Dendritic cell treated with granulocyte-macrophage colony-stimulating factor and Interleukin-4, amounts not matched to agents 40 ng/mL and 50 ng/mL, for 4 days (primary cell): ENCODE results near the gene HAUS8.
A peak's percentile ranks its signal among the peaks of the same experiment; 100 is the strongest.

Source experiments
- H3K27ac Mint-ChIP-seq: one replicate; pipeline ENCODE4 v1.8.0; 2022; ENCODE audit warnings: mild to moderate bottlenecking, mixed read lengths
- H3K27me3 Mint-ChIP-seq: one replicate; pipeline ENCODE4 v1.8.0; 2022; ENCODE audit warnings: mild to moderate bottlenecking, mixed read lengths
- H3K36me3 Mint-ChIP-seq: one replicate; pipeline ENCODE4 v1.8.0; 2022; ENCODE audit warnings: low read depth, mixed read lengths
- H3K4me1 Mint-ChIP-seq: one replicate; pipeline ENCODE4 v1.8.0; 2022; ENCODE audit warnings: low read depth, mixed read lengths
- H3K4me3 Mint-ChIP-seq: one replicate; pipeline ENCODE4 v1.8.0; 2022; ENCODE audit warnings: mild to moderate bottlenecking, moderate library complexity, mixed read lengths
- H3K9me3 Mint-ChIP-seq: one replicate; pipeline ENCODE4 v1.8.0; 2022; ENCODE audit warnings: mixed read lengths
- intact Hi-C: fragments of 100-400 bp; cut with micrococcal nuclease; formaldehyde crosslinking; loops from one replicate; pipeline ENCODE4 v1.15.0; 2022

HAUS8 gene

DNA sequence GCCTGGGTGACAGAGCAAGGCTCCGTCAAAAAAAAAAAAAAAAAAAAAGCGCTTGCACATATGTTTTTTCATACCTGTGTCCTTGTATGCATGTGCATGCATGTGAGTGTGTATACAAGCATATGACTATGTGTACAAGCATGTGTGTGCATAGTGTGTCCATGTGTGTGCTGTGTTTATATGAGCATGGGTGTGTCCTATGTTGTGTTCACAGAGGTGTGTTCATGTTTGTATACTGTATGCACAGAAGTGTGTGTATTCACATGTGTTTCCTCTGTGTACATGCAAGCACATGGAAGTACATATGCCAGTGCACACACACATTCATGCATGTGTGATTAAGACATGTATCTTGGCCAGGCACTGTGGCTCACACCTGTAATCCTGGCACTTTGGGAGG is 17.4 kb upstream of the HAUS8 start:
- Mint-ChIP-seq H3K9me3 (no peaks in the 10 kb centered on the region), H3K27ac (no peak overlapping the region), H3K4me3 (no peak overlapping the region), H3K27me3 (no peaks in the 10 kb centered on the region), H3K4me1 (peaks cover 90% of the 10 kb centered on the region), H3K36me3 (peaks cover 67% of the 10 kb centered on the region)
- intact Hi-C loops, result no loop called here

DNA sequence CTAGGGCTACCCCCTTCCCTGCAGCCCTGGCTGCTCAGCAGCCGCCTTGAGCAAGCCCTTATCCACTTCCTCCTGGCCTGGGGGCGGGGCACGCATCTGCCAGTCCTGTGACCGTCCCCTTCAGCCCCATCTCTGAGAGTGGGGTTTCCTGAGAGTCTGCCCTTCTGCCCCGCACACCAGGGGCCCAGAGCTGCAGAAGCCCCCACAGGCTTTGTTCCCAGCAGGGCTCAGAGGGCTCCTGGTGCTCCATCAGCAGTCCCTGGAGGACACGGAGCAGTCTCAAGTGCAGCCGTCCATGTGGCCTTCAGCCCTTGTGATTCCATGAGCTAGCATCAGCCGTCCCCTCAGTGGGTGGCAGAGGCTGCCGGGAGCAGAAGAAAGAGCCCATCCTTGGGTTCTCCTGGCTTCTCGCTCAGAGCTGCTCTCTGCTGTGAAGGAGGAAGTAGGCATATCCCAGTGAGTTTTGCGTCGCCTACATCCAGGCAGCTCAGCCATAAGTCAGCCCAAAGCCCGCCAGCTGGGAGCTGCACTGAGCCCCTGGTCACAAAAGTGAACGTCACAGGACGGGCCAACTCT is 16.6 kb upstream of the HAUS8 start:
- intact Hi-C loops, result loop anchor here (2.0 kb wide), 1 partner anchor 17 kb away; the partner anchor contains the start of genes HAUS8 and MYO9B
- Mint-ChIP-seq H3K9me3 (no peaks in the 10 kb centered on the region), H3K27me3 (no peaks in the 10 kb centered on the region), H3K36me3 (peaks cover 73% of the 10 kb centered on the region), H3K27ac (peak overlapping the region; percentile 90), H3K4me1 (peaks cover 92% of the 10 kb centered on the region), H3K4me3 (peak overlapping the region; percentile 64)

DNA sequence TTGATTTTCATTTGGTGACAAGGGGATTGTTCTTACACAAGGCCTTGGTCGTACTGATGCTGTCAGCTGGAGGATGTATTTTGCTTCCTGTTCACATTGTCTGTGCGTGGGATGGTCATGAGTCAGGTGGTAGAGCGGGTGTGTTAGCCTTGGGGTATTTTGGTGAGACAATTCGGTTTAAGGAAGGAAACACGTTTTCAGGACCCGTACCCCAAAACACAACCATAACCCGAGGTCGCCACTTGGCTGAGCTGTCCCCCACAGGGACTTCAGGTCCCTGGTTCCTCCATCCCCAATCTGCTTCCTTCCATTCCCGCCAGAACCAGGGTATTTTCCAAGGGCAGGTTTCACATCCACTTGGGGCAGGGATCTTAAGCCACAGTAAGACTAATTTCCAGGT is 15.3 kb upstream of the HAUS8 start:
- H3K9me3 Mint-ChIP-seq, result no peaks in the 10 kb centered on the region
- H3K27ac Mint-ChIP-seq, result peak overlapping the region; percentile 90
- H3K27me3 Mint-ChIP-seq, result no peaks in the 10 kb centered on the region
- H3K4me1 Mint-ChIP-seq, result peaks cover 90% of the 10 kb centered on the region
- H3K4me3 Mint-ChIP-seq, result no peak overlapping the region
- peaks cover 76% of the 10 kb centered on the region for H3K36me3 Mint-ChIP-seq
- intact Hi-C loops, result loop anchor here (2.0 kb wide), 1 partner anchor 16 kb away; the partner anchor contains the start of genes HAUS8 and MYO9B

DNA sequence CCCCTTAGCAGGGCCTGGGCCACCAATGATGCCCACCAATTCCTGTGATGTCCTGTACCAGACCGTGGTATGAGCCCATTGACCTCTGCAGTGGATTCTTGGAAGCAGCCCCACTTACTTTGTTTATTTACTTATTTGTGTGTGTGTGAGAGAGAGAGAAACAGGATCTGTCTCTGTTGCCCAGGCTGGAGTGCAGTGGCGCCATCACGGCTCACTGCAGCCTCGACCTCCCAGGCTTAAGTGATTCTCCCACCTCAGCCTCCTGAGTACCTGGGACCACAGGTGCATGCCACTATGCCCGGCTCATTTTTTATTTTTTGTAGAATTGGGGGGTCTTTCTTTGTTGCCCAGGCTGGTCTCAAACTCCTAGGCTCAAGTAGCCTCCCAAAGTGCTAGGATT is 13.3 kb upstream of the HAUS8 start:
- intact Hi-C loops, result no loop called here
- H3K4me1 Mint-ChIP-seq, result peaks cover 87% of the 10 kb centered on the region
- H3K27ac Mint-ChIP-seq, result peak overlapping the region; percentile 90
- H3K27me3 Mint-ChIP-seq, result no peaks in the 10 kb centered on the region
- H3K4me3 Mint-ChIP-seq, result no peak overlapping the region
- no peaks in the 10 kb centered on the region for H3K9me3 Mint-ChIP-seq
- H3K36me3 Mint-ChIP-seq, result peaks cover 78% of the 10 kb centered on the region

DNA sequence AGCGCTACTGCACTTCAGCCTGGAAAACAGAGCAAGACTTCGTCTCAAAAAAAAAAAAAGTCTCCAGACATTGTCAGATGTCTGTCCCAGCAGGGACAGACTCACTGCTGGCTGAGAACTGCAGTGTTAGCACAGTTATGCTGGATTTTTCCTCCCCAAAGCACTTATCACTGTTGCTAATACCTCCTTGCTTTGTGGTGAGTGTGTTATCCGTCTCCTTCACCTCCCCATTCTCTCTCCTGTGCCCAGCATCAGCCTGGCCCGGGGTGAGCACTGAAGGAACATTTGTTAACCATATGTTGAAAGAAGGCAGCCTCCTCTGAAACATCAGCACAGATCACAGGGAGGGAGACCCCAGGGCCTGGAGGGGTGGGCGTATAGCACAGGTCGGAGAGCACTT is 11.6 kb upstream of the HAUS8 start:
- peaks cover 89% of the 10 kb centered on the region for H3K36me3 Mint-ChIP-seq
- H3K4me1 Mint-ChIP-seq, result peaks cover 93% of the 10 kb centered on the region
- H3K27me3 Mint-ChIP-seq, result no peaks in the 10 kb centered on the region
- H3K27ac Mint-ChIP-seq, result no peak overlapping the region
- no peak overlapping the region for H3K4me3 Mint-ChIP-seq
- intact Hi-C loops, result no loop called here
- no peaks in the 10 kb centered on the region for H3K9me3 Mint-ChIP-seq

DNA sequence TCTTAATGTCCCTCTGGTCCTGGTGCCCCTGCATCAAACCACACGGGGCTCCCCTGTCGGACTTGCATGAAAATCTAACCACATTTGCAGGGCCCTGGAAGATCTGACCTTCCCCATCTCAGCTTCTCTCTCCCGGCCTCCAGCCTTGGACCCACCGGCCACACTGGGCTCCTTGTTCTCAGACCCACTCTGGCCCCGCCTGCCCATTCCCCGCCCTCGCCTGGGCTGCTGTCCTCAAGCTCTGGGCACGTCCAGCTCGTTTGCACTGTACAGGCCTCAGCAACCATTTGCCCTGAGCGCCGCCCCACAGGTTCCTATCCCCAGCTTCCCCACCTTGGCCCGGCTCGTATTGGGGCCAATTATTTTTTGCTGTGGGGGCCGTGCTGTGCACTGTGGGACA is 10.9 kb upstream of the HAUS8 start:
- H3K36me3 Mint-ChIP-seq, result peaks cover 96% of the 10 kb centered on the region
- no peak overlapping the region for H3K4me3 Mint-ChIP-seq
- peak overlapping the region; percentile 32 for H3K27ac Mint-ChIP-seq
- intact Hi-C loops, result no loop called here
- H3K27me3 Mint-ChIP-seq, result no peaks in the 10 kb centered on the region
- H3K9me3 Mint-ChIP-seq, result no peaks in the 10 kb centered on the region
- peaks cover 94% of the 10 kb centered on the region for H3K4me1 Mint-ChIP-seq

DNA sequence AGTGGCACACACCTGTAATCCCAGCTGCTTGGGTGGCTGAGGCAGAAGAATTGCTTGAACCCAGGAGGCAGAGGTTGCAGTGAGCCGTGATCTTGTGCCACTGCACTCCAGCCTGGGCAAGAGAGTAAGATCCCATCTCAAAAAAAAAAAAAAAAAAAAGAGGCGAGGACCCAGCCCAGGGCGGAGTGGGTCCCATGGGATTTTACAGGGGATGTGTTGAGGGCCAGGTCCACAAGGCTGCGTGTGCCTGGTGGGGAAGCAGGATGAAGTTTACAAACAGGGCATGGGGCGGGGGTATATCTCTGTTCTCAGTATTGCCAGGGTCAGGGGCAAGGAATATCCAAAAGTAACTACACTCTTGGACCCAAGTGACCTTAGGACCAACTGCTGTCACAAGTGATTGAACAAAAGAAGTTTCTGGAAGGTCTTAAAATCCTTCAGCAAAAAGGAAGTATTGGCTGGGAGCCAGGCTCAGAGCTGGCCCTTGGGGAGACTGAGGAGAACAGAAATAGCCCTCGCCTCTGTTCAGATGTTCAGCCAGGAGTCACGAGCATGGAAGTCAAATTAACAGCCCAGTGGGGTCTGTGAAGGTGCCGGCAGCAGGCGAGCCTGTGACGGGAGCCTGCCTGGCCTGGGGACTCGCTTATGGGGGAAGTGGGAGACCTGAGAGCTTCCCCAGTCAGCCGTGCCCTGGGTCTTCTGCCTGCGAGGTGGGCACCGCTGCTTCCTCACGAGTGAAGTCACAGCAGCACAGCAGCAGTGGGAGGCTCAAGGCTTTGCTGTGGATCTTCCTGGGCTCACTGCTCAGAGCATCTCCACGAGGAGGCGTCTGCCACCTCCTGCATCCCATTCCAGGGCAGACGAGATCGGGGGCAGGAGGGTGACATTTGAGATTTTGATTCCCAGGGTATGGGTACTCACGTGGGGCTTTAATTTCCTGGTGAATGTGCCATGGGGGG is 6.7 kb upstream of the HAUS8 start:
- H3K36me3 Mint-ChIP-seq, result peaks cover 75% of the 10 kb centered on the region
- H3K27me3 Mint-ChIP-seq, result no peaks in the 10 kb centered on the region
- H3K4me1 Mint-ChIP-seq, result peaks cover 90% of the 10 kb centered on the region
- H3K27ac Mint-ChIP-seq, result peak overlapping the region; percentile 58
- intact Hi-C loops, result no loop called here
- H3K4me3 Mint-ChIP-seq, result no peak overlapping the region
- no peaks in the 10 kb centered on the region for H3K9me3 Mint-ChIP-seq

DNA sequence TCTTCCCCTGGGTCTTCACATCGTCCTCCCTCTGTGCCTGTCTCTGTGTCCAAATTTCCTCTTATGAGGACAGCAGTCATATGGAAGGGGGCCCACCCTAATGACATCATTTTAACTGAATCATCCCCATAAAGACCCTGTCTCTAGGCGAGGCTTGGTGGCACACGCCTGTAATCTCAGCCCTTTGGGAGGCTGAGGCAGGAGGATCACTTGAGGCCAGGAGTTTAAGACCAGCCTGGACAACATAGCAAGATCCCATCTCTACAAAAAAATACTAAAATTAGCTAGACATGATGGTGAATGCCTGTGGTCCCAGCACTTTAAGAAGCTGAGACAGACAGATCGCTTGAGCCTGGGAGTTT is 5.2 kb upstream of the HAUS8 start:
- intact Hi-C loops, result no loop called here
- no peaks in the 10 kb centered on the region for H3K9me3 Mint-ChIP-seq
- peaks cover 81% of the 10 kb centered on the region for H3K4me1 Mint-ChIP-seq
- H3K27ac Mint-ChIP-seq, result peak overlapping the region; percentile 80
- H3K27me3 Mint-ChIP-seq, result no peaks in the 10 kb centered on the region
- peaks cover 70% of the 10 kb centered on the region for H3K36me3 Mint-ChIP-seq
- H3K4me3 Mint-ChIP-seq, result no peak overlapping the region

DNA sequence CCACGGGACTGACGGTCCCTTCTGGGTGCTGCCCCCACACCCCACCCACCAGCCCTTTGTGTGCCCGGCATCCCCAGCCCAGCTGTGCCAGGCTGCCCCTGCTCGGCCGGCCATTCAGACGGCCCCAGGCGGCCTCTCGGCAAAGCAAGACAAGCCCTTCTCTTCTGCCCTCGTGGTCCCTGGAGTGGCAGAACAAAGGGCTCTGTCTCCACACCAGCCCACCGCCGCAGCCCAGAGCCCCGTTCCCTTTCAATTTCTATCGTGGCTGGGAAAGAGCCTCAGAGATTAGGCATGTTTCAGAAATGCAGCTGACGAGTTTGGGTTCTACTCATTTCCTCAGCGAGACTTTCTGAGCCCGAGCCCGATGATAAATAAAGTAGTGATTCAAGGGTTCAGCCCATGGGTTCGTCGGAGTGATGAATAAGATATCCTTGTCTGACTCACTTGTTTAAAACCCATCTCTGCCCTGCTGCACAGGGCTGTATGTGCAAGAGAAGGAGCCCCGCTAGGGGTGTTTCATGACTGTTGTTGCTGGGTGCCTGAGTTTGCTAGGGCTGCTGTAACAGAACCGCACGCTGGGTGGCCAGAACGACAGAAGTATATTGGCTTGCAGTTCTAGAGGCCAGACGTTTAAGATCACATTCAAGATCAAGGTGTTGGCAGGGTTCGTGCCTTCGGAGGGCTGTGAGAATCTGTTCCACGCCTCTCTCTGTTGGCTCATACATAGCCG is 4.6 kb upstream of the HAUS8 start:
- Mint-ChIP-seq H3K36me3 (peaks cover 70% of the 10 kb centered on the region), H3K4me3 (peak overlapping the region; percentile 60), H3K9me3 (no peaks in the 10 kb centered on the region), H3K27me3 (no peaks in the 10 kb centered on the region), H3K27ac (peak overlapping the region; percentile 80), H3K4me1 (peaks cover 76% of the 10 kb centered on the region)
- intact Hi-C loops, result loop anchor here (5.0 to 10.0 kb wide), 3 partner anchors 32 to 105 kb away; no protein-coding TSS in a partner anchor

DNA sequence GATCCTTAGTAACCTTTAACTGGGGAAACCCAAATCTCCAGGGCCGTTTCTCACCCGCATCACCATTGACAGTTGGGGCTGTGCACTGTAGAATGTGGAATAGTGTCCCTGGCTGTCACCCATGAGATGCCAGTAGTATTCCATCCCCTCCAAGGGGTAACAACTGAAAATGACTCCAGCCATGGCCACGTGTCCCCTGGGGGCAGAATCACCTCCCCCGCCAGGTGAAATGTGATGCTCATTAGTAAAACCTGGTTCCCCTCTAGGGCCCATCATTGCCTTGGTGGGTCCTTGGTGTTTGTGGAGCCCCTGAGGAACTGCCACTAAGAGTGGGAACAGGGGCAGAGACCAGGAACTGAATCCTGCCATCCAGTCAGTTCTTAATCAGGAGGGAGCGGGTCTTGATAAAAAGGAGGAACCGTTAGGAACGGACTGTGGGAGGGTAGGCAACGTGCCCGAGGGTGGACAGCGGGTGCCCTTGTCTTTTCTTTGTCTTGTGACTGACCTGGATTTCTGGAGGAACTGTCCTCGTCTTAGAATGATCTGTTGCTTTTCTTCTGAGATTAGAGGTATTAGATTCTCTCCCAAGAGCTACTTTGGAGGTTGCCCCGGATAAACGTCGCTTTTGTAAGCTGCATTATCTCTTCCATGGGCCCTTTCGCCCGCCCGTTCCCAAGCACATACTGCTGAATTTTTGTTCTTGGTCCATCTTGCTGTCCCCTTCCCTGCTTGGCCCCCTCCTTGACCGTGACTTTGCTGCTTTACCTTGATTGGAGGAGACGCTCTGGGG is 3.9 kb upstream of the HAUS8 start:
- peaks cover 66% of the 10 kb centered on the region for H3K36me3 Mint-ChIP-seq
- peak overlapping the region; percentile 80 for H3K27ac Mint-ChIP-seq
- H3K4me1 Mint-ChIP-seq, result peaks cover 80% of the 10 kb centered on the region
- peak overlapping the region; percentile 60 for H3K4me3 Mint-ChIP-seq
- H3K27me3 Mint-ChIP-seq, result no peaks in the 10 kb centered on the region
- intact Hi-C loops, result loop anchor here (5.0 to 10.0 kb wide), 3 partner anchors 33 to 106 kb away; no protein-coding TSS in a partner anchor
- H3K9me3 Mint-ChIP-seq, result no peaks in the 10 kb centered on the region

DNA sequence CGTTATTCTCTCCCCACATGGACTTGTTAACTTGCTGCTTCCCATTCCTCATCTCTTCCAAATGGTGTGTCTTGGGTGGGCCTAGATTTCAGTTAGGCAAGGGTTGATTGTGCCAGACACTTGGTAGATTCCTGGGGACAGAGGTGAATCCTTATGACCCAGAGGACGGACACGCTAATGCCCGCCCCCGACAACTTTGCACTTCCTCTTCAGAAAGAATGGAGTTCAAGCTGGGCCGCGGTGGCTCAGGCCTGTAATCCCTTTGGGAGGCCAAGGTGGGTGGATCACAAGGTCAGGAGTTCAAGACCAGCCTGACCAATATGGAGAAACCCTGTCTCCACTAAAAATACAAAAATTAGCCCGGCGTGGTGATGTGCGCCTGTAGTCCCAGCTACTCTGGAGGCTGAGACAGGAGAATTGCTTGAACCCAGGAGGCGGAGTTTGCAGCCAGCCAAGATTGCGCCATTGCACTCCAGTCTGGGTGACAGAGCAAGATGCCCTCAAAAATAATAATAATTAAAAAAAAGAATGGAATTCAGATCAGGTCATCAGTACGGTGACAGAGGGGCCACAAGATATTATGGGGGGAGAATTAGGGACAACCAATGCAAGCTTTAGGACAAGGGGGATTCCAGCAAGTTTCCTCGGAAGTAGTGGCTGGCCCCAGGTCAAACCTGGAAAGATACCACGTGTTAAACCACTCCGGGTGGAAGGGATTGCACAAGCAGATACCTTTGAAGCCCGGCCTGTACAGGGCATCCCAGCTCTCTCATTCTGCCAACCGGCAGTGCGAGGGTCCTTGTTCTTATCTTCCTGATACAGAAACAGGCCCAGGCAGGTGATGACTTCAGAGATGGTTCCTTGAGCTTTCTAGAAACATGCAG is 3.0 kb upstream of the HAUS8 start:
- Mint-ChIP-seq H3K36me3 (peaks cover 60% of the 10 kb centered on the region), H3K9me3 (no peaks in the 10 kb centered on the region), H3K4me1 (peaks cover 81% of the 10 kb centered on the region), H3K27me3 (no peaks in the 10 kb centered on the region), H3K27ac (peak overlapping the region; percentile 40), H3K4me3 (peak overlapping the region; percentile 90)
- intact Hi-C loops, result loop anchor here (5.0 to 10.0 kb wide), 3 partner anchors 34 to 107 kb away; no protein-coding TSS in a partner anchor

DNA sequence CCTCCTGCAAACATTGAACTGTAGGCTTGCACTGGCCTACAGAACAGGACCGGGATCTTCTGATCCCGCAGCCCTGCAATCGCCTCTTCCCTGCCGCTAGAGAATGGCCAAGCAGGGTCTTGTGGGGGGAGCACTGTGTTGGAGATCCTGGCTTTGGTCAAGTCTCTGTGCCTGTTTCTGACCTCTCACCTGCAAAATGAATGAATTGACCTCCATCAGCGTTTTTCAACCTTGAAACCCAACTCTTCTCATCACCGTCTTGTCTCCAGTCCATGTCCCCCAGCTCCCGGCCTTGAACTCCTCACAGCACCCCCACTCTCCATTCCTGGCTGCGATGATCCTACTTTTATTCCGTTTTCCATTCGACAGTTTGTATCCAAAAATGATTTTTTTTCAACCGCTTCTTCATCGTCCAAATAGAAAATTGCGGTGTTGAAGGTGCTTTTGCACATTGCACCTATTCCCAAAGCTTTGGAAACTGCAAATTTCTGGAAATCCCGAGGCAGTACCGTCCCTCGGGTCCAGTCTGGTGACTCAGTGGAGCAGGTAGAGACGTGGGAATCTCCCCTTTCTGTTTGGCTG is 2.3 kb upstream of the HAUS8 start:
- Mint-ChIP-seq H3K27me3 (no peaks in the 10 kb centered on the region), H3K9me3 (no peaks in the 10 kb centered on the region), H3K36me3 (peaks cover 60% of the 10 kb centered on the region), H3K27ac (peak overlapping the region; percentile 88), H3K4me3 (peak overlapping the region; percentile 90), H3K4me1 (peaks cover 81% of the 10 kb centered on the region)
- intact Hi-C loops, result loop anchor here (5.0 to 10.0 kb wide), 3 partner anchors 35 to 107 kb away; no protein-coding TSS in a partner anchor
